Measurements from ENCODE around the gene PTGES3L. TPM values are rescaled to one million over a fixed set of nuclear protein-coding genes. Genes with fewer than 3 reads are reported as not detected.
A peak's percentile ranks its signal among the peaks of the same experiment; 100 is the strongest.
"Not testable (repeated sequence)": the region's sequence is repeated elsewhere in the genome, so short reads cannot be mapped to it uniquely, and the experiment has no call there.

The PTGES3L gene
- polyA plus RNA-seq, 1 donor from 2014 or later, result 7.8 TPM

DNA sequence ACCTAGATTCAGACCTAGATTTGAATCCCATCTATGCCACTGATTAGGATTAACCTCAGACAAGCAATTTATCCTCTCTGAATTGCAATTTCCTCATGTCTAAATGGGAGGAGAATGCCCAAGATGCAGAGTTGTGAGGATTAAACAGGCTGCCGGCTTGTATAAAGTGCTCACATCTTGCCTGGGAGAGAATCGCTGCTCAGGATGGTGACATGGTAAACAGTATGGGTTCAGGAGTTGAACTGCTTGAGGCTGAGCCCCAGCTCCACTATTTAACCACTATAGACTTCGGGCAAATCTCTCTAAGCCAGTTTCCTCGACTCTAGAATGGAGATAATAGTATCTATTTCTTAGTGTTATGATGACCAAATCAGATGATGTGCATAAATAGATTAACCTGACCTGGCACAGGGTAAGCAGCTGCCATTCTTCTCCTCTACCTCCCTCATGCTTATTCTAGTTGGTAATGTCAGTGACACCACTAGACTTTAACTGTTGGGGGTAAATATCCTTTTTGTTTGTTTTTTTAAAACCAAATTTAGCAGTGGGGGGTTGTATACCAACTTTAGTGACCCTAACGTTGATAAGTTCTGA lies 17.6 kb upstream of the PTGES3L start:
- no peaks in the 10 kb centered on the region for H3K9me2 ChIP-seq (ENCODE audit: insufficient read depth, low read length)
- H3K79me2 ChIP-seq (replicated peaks; ENCODE audit: insufficient read depth, low read length), result peaks cover 15% of the 10 kb centered on the region
- no peaks in the 10 kb centered on the region for H3K36me3 ChIP-seq (ENCODE audit: insufficient read depth, low read length)
- peak overlapping the region; percentile 81 for H3K4me3 ChIP-seq (ENCODE audit: low read length)
- no peak overlapping the region for H2AFZ ChIP-seq (ENCODE audit: low read depth, low read length)
- H3K9ac ChIP-seq (ENCODE audit: low read length), result peak overlapping the region; percentile 34
- H3K27ac ChIP-seq (ENCODE audit: low read length), result peak overlapping the region; percentile 63
- TF ChIP-seq, protein P1, sequence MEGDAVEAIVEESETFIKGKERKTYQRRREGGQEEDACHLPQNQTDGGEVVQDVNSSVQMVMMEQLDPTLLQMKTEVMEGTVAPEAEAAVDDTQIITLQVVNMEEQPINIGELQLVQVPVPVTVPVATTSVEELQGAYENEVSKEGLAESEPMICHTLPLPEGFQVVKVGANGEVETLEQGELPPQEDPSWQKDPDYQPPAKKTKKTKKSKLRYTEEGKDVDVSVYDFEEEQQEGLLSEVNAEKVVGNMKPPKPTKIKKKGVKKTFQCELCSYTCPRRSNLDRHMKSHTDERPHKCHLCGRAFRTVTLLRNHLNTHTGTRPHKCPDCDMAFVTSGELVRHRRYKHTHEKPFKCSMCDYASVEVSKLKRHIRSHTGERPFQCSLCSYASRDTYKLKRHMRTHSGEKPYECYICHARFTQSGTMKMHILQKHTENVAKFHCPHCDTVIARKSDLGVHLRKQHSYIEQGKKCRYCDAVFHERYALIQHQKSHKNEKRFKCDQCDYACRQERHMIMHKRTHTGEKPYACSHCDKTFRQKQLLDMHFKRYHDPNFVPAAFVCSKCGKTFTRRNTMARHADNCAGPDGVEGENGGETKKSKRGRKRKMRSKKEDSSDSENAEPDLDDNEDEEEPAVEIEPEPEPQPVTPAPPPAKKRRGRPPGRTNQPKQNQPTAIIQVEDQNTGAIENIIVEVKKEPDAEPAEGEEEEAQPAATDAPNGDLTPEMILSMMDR (IDR thresholded peaks at IDR 0.05; ENCODE audit: poor library complexity, severe bottlenecking), result no peak
- TF ChIP-seq MXI1 (conservative IDR thresholded peaks at IDR 0.05; ENCODE audit: poor library complexity, severe bottlenecking) (no peak), EZH2 (IDR thresholded peaks at IDR 0.05; ENCODE audit: borderline replicate concordance, insufficient read depth, low read length, poor library complexity, severe bottlenecking) (no peak), SMC3 (conservative IDR thresholded peaks at IDR 0.05; ENCODE audit: poor library complexity) (no peak), RAD21 (conservative IDR thresholded peaks at IDR 0.05) (no peak), EP300 (conservative IDR thresholded peaks at IDR 0.05; ENCODE audit: poor library complexity, severe bottlenecking) (no peak), POLR2AphosphoS5 (IDR thresholded peaks at IDR 0.05) (no peak), TAF1 (IDR thresholded peaks at IDR 0.05; ENCODE audit: low read depth) (no peak)
- TF ChIP-seq, protein P2, sequence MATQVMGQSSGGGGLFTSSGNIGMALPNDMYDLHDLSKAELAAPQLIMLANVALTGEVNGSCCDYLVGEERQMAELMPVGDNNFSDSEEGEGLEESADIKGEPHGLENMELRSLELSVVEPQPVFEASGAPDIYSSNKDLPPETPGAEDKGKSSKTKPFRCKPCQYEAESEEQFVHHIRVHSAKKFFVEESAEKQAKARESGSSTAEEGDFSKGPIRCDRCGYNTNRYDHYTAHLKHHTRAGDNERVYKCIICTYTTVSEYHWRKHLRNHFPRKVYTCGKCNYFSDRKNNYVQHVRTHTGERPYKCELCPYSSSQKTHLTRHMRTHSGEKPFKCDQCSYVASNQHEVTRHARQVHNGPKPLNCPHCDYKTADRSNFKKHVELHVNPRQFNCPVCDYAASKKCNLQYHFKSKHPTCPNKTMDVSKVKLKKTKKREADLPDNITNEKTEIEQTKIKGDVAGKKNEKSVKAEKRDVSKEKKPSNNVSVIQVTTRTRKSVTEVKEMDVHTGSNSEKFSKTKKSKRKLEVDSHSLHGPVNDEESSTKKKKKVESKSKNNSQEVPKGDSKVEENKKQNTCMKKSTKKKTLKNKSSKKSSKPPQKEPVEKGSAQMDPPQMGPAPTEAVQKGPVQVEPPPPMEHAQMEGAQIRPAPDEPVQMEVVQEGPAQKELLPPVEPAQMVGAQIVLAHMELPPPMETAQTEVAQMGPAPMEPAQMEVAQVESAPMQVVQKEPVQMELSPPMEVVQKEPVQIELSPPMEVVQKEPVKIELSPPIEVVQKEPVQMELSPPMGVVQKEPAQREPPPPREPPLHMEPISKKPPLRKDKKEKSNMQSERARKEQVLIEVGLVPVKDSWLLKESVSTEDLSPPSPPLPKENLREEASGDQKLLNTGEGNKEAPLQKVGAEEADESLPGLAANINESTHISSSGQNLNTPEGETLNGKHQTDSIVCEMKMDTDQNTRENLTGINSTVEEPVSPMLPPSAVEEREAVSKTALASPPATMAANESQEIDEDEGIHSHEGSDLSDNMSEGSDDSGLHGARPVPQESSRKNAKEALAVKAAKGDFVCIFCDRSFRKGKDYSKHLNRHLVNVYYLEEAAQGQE (IDR thresholded peaks at IDR 0.05; ENCODE audit: borderline replicate concordance), result no peak
- H3K9me3 ChIP-seq (ENCODE audit: low read length), result no peaks in the 10 kb centered on the region
- H3K4me2 ChIP-seq (ENCODE audit: low read length), result peak overlapping the region; percentile 53
- no peaks in the 10 kb centered on the region for H3K27me3 ChIP-seq (ENCODE audit: insufficient read depth, low read depth, low read length)
- H3F3A ChIP-seq (ENCODE audit: insufficient read depth, low read length, poor library complexity, severe bottlenecking), result no peaks in the 10 kb centered on the region
- no peaks in the 10 kb centered on the region for H4K20me1 ChIP-seq (ENCODE audit: insufficient read depth)

DNA sequence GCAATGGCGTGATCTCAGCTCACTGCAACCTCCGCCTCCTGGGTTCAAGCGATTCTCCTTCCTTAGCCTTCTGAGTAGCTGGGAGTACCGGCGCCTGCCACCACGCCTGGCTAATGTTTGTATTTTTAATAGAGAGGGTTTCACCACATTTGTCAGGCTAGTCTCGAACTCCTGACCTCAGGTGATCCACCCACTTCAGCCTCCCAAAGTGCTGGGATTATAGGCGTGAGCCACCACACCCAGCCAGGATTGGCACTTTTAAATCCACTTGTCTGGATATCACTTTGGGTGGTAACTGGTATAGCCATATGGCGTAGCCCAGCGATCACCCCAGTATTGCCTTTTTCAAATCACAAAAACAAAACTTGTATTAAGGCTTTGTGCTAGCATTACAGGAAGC lies 14.0 kb upstream of the PTGES3L start:
- H3K4me2 ChIP-seq (ENCODE audit: low read length); H3K27ac ChIP-seq (ENCODE audit: low read length): not testable (repeated sequence)

DNA sequence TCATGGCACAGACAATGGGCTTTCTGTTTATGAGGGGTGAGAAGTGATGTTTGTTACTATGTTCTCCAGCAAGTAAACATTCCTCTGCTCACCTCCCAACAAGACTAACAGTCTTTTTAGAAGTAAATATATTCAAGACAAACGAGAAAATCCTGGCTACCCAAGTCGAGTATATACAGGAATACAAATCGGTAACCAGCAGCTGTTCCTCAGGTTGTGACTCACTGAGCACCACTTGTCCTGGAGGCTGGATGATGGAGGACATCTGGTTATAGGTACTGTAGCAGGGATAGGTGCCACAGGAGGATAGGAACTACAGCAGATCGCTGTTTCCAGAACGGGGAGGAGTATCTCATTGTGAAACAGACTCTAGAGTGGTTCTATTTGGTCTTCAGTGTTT lies 13.0 kb upstream of the PTGES3L start:
- no peaks in the 10 kb centered on the region for H3K79me2 ChIP-seq (replicated peaks; ENCODE audit: insufficient read depth, low read length)
- H3K4me2 ChIP-seq (ENCODE audit: low read length), result no peak overlapping the region
- peaks cover 12% of the 10 kb centered on the region for H3K36me3 ChIP-seq (ENCODE audit: insufficient read depth, low read length)
- H4K20me1 ChIP-seq (ENCODE audit: insufficient read depth), result no peaks in the 10 kb centered on the region
- TF ChIP-seq EP300 (conservative IDR thresholded peaks at IDR 0.05; ENCODE audit: poor library complexity, severe bottlenecking), result no peak
- TF ChIP-seq TAF1 (IDR thresholded peaks at IDR 0.05; ENCODE audit: low read depth), result no peak
- TF ChIP-seq, protein P2 (IDR thresholded peaks at IDR 0.05; ENCODE audit: borderline replicate concordance), result no peak
- TF ChIP-seq POLR2AphosphoS5 (IDR thresholded peaks at IDR 0.05), result no peak
- no peak for TF ChIP-seq RAD21 (conservative IDR thresholded peaks at IDR 0.05)
- no peak for TF ChIP-seq EZH2 (IDR thresholded peaks at IDR 0.05; ENCODE audit: borderline replicate concordance, insufficient read depth, low read length, poor library complexity, severe bottlenecking)
- TF ChIP-seq SMC3 (conservative IDR thresholded peaks at IDR 0.05; ENCODE audit: poor library complexity), result no peak
- TF ChIP-seq MXI1 (conservative IDR thresholded peaks at IDR 0.05; ENCODE audit: poor library complexity, severe bottlenecking), result no peak
- H3F3A ChIP-seq (ENCODE audit: insufficient read depth, low read length, poor library complexity, severe bottlenecking), result no peaks in the 10 kb centered on the region
- no peak overlapping the region for H3K27ac ChIP-seq (ENCODE audit: low read length)
- H3K27me3 ChIP-seq (ENCODE audit: insufficient read depth, low read depth, low read length), result no peaks in the 10 kb centered on the region
- no peaks in the 10 kb centered on the region for H3K9me3 ChIP-seq (ENCODE audit: low read length)
- no peak overlapping the region for H2AFZ ChIP-seq (ENCODE audit: low read depth, low read length)
- no peaks in the 10 kb centered on the region for H3K9me2 ChIP-seq (ENCODE audit: insufficient read depth, low read length)
- no peak overlapping the region for H3K4me3 ChIP-seq (ENCODE audit: low read length)
- H3K9ac ChIP-seq (ENCODE audit: low read length), result no peak overlapping the region

More for the DNA sequence above, 14.0 kb upstream of the PTGES3L start:
- H2AFZ ChIP-seq (ENCODE audit: low read depth, low read length); H3F3A ChIP-seq (ENCODE audit: insufficient read depth, low read length, poor library complexity, severe bottlenecking); H3K36me3 ChIP-seq (ENCODE audit: insufficient read depth, low read length); H3K9ac ChIP-seq (ENCODE audit: low read length); H3K9me3 ChIP-seq (ENCODE audit: low read length); H3K27me3 ChIP-seq (ENCODE audit: insufficient read depth, low read depth, low read length); H3K4me3 ChIP-seq (ENCODE audit: low read length); H4K20me1 ChIP-seq (ENCODE audit: insufficient read depth); H3K9me2 ChIP-seq (ENCODE audit: insufficient read depth, low read length); H3K79me2 ChIP-seq (replicated peaks; ENCODE audit: insufficient read depth, low read length): not testable (repeated sequence)

Data from neural cell (in vitro differentiated cells).